ENCODE results near the gene ICE1. TPM values are rescaled to one million over a fixed set of nuclear protein-coding genes. Genes with fewer than 3 reads are reported as not detected.
"Not testable (repeated sequence)": the region's sequence is repeated elsewhere in the genome, so short reads cannot be mapped to it uniquely, and the experiment has no call there.

The ICE1 gene
- total and polyA plus RNA-seq, 2 of the 4 experiments (the other 2 are of a cell fraction): 9.0 to 18.5 TPM

DNA sequence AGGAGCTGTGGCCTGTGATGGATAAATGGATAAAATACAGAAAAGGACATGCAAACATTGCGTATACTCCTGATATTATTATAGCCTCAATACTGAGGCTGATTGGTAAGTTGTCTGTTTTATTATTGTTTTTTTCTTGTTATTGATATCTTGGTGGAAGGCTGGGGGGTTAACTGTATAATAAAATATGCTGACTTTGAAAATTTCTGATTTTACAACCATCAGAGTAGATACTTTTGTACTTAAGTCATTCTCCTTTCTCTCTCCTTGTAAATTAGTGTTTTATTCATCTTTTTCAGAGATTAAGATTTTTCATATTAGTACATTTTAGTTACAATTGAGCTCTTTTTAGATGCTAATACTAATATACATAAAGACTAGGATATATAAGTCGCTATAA lies 53.5 kb downstream of the ICE1 start:
- Histone ChIP-seq H3K9me3 (ENCODE audit: control insufficient read depth, insufficient read depth, low read length) (no peaks in the 10 kb centered on the region), H3K14ac (replicated peaks; ENCODE audit: low read depth, low read length) (no peak overlapping the region), H3K27ac (ENCODE audit: insufficient read depth, low read length) (no peak overlapping the region), H2AK5ac (ENCODE audit: low read depth, low read length) (no peak overlapping the region), H3K4me2 (ENCODE audit: low read depth, low read length) (no peak overlapping the region), H3K36me3 (ENCODE audit: control insufficient read depth, insufficient read depth, low read length) (peaks cover 13% of the 10 kb centered on the region), H3K27me3 (ENCODE audit: control insufficient read depth, insufficient read depth, low read length) (no peaks in the 10 kb centered on the region), H3K18ac (ENCODE audit: low read depth, low read length) (no peak overlapping the region), H2AK9ac (replicated peaks; ENCODE audit: low read depth, low read length, poor library complexity) (no peak overlapping the region), H4K20me1 (ENCODE audit: insufficient read depth, low read length) (no peaks in the 10 kb centered on the region; the same call in 1 of the 2 replicates), H3K9me1 (ENCODE audit: insufficient read depth, low read length) (peaks cover 3% of the 10 kb centered on the region; the same call in 1 of the 2 replicates), H4K8ac (ENCODE audit: low read depth in 2 of 2, low read length in 2 of 2) (no peak overlapping the region), H2BK5ac (ENCODE audit: low read depth, low read length, poor library complexity, severe bottlenecking) (no peak overlapping the region), H3K23ac (ENCODE audit: low read depth, low read length) (no peak overlapping the region), H3K4ac (ENCODE audit: low read depth, low read length) (no peak overlapping the region), H3K56ac (ENCODE audit: extremely low read depth, insufficient read depth, low read length) (no peak overlapping the region), H2AFZ (replicated peaks; ENCODE audit: low read length, poor library complexity) (no peak overlapping the region), H4K5ac (ENCODE audit: low read depth, low read length) (no peak overlapping the region), H4K91ac (ENCODE audit: insufficient read depth, low read depth, low read length) (no peak overlapping the region), H3K4me3 (ENCODE audit: insufficient read depth, low read depth, low read length) (no peak overlapping the region), H2BK120ac (ENCODE audit: low read depth, low read length) (no peak overlapping the region), H2BK15ac (ENCODE audit: low read depth, low read length) (no peak overlapping the region), H3K79me1 (ENCODE audit: low read depth in 1 of 2, low read length in 2 of 2) (peaks cover 0 to 2% of the 10 kb centered on the region in 2 experiments; a peak in 1 of 4 replicates), H2BK20ac (ENCODE audit: low read depth, low read length) (no peak overlapping the region), H3K9ac (ENCODE audit: low read depth, low read length) (no peak overlapping the region), H3K4me1 (ENCODE audit: control insufficient read depth, insufficient read depth, low read length) (no peaks in the 10 kb centered on the region)
- intact Hi-C loops (cut with micrococcal nuclease) (no loop called here), dilution Hi-C loops (cut with HindIII; ENCODE audit: low sequenced_read_pairs, unreplicated experiment) (no loop called here), in situ Hi-C loops (cut with MboI; ENCODE audit: low sequenced_read_pairs) (loop anchor here (25.0 kb wide), 1 partner anchor 1261 kb away; no protein-coding TSS in a partner anchor)
- ChIA-PET CTCF (interaction anchor here (1.1 kb wide), 1 partner anchor 21 kb away, joined by 3 read pairs; no protein-coding TSS in a partner anchor), POLR2A (ENCODE audit: unreplicated experiment) (no interaction called here)
- no CpG with 5 or more reads among the region's 2 CpGs for WGBS, 2 experiments (ENCODE audit: extremely low coverage in 2 of 2, insufficient read length in 1 of 2)
- ATAC-seq (ENCODE audit: low read depth): no peak
- peak; percentile 69 for TF ChIP-seq MAFK (IDR thresholded peaks at IDR 0.05; ENCODE audit: low read depth, low read length)
- TF ChIP-seq, protein P1, sequence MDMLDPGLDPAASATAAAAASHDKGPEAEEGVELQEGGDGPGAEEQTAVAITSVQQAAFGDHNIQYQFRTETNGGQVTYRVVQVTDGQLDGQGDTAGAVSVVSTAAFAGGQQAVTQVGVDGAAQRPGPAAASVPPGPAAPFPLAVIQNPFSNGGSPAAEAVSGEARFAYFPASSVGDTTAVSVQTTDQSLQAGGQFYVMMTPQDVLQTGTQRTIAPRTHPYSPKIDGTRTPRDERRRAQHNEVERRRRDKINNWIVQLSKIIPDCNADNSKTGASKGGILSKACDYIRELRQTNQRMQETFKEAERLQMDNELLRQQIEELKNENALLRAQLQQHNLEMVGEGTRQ (IDR thresholded peaks at IDR 0.05; ENCODE audit: low read depth, low read length): no peak
- DNase-seq: no peak
- no TSS peak for BruUV-seq (replicated peaks)

DNA sequence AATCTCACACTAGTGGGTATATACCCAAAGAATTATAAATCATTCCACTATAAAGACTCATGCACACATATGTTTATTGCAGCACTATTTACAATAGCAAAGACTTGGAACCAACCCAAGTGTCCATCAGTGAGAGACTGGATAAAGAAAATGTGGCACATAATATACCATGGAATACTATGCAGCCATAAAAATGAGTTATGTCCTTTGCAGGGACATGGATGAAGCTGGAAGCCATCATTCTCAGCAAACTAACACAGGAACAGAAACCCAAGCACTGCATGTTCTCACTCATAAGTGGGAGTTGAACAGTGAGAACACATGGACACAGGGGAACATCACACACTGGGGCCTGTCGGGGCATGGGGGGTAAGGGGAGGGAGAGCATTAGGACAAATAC lies 57.1 kb downstream of the ICE1 start:
- no CpG with 5 or more reads among the region's 1 CpG for whole genome bisulfite sequencing, 2 experiments (ENCODE audit: extremely low coverage in 2 of 2, insufficient read length in 1 of 2)
- intact Hi-C loops (cut with micrococcal nuclease): not testable (repeated sequence)
- CTCF ChIA-PET: interaction anchor here (0.6 kb wide), 1 partner anchor 45 kb away, joined by 4 read pairs; no protein-coding TSS in a partner anchor

More for the DNA sequence above, 57.1 kb downstream of the ICE1 start:
- H3K9me3 ChIP-seq (ENCODE audit: control insufficient read depth, insufficient read depth, low read length); H2BK5ac ChIP-seq (ENCODE audit: low read depth, low read length, poor library complexity, severe bottlenecking); H4K20me1 ChIP-seq (ENCODE audit: insufficient read depth, low read length); H4K5ac ChIP-seq (ENCODE audit: low read depth, low read length); H3K23ac ChIP-seq (ENCODE audit: low read depth, low read length); H4K8ac ChIP-seq (ENCODE audit: low read depth in 2 of 2, low read length in 2 of 2); H3K56ac ChIP-seq (ENCODE audit: extremely low read depth, insufficient read depth, low read length); H3K4me3 ChIP-seq (ENCODE audit: insufficient read depth, low read depth, low read length); H2BK15ac ChIP-seq (ENCODE audit: low read depth, low read length); H3K4me2 ChIP-seq (ENCODE audit: low read depth, low read length); H3K27me3 ChIP-seq (ENCODE audit: control insufficient read depth, insufficient read depth, low read length); ATAC-seq (ENCODE audit: low read depth); H2BK120ac ChIP-seq (ENCODE audit: low read depth, low read length); H2BK20ac ChIP-seq (ENCODE audit: low read depth, low read length); H2AK5ac ChIP-seq (ENCODE audit: low read depth, low read length); H3K4me1 ChIP-seq (ENCODE audit: control insufficient read depth, insufficient read depth, low read length); H3K14ac ChIP-seq (replicated peaks; ENCODE audit: low read depth, low read length); H3K4ac ChIP-seq (ENCODE audit: low read depth, low read length); dilution Hi-C loops (cut with HindIII; ENCODE audit: low sequenced_read_pairs, unreplicated experiment); POLR2A ChIA-PET (ENCODE audit: unreplicated experiment); H3K79me1 ChIP-seq (ENCODE audit: low read depth in 1 of 2, low read length in 2 of 2); H3K9me1 ChIP-seq (ENCODE audit: insufficient read depth, low read length); H2AK9ac ChIP-seq (replicated peaks; ENCODE audit: low read depth, low read length, poor library complexity); H2AFZ ChIP-seq (replicated peaks; ENCODE audit: low read length, poor library complexity); H3K9ac ChIP-seq (ENCODE audit: low read depth, low read length); H3K27ac ChIP-seq (ENCODE audit: insufficient read depth, low read length); BruUV-seq (replicated peaks); H4K91ac ChIP-seq (ENCODE audit: insufficient read depth, low read depth, low read length); DNase-seq; H3K18ac ChIP-seq (ENCODE audit: low read depth, low read length): not testable (repeated sequence)
- peaks cover 15% of the 10 kb centered on the region for H3K36me3 ChIP-seq (ENCODE audit: control insufficient read depth, insufficient read depth, low read length)
- in situ Hi-C loops (cut with MboI; ENCODE audit: low sequenced_read_pairs): loop anchor here (25.0 kb wide), 1 partner anchor 1258 kb away; no protein-coding TSS in a partner anchor
